Activated T-cell treated with anti-CD3 and anti-CD28 coated beads for 24 hours (primary cell): Measurements from ENCODE around the gene KIF5A.
A peak's percentile ranks its signal among the peaks of the same experiment; 100 is the strongest.
"Not testable (repeated sequence)": the region's sequence is repeated elsewhere in the genome, so short reads cannot be mapped to it uniquely, and the experiment has no call there.

Experiments used
- DNase-seq: peaks from one replicate; pipeline ENCODE4 v3.0.0-alpha.2; 2020; ENCODE audit warnings: low read depth

The KIF5A gene

DNA sequence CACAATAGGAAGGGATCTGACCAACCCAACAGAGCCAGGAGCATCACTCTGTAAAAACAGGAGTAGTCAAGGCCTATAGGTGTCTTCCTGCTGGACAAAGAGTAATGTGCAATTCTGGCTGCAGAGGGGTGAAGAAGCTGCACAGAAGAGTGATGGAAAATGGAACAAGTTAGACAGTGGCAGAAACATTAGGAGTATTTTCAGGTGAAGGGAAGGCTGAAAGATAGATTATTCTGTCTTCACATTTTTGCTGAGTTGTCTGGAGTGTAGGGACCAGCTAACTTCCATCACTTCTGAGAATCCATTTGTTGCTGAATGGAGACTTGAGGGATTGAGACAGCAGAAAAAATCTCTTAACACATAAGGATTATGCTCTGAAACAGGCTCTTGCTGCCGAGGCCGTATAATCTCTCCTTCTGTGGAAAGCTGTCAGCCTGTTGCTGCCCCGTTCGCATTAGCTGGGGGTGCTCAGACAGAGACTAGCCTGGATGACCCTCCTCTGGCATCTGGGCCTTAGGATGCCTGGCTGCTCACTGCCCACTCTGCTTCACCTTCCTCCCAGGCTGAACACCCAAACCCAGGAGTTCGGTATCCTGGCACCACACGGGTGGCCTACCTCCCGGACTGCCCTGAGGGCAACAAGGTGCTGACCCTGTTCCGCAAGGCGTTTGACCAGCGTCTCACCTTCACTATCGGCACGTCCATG is 58.3 kb downstream of the KIF5A start:
- no peak for DNase-seq

DNA sequence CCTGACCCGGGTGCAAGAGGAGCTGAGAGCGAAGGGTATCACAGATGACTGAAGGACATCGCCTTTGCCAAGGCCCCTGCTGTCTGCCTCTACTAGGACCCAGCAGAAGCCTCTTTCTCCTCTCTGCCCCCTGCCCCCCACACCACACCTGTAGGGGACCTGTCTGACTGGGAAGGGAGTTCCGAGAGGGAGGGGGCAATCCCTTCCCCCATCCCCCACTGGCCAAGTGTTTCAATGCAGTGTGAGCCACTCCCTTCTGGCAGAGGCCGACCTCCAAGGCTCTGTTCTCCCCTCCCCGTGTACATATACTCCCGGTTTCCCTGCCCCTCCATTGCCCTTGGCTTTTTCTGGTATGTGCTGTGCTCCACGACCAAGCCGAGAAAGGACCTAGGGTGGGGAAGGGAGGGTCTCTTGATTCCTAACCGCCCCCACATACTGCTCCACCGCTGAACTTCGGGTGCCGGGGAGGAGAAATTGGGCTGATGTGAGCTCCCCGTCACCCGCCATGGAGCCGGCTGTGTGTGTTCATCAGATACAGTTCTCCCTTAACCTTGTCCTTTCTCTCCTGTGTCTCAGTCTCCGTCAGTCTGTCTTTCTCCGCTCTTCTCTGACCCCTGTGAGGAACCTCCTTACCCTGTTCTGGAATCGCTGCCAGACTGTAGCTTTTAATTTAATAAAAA is 59.4 kb downstream of the KIF5A start:
- DNase-seq, result no peak

DNA sequence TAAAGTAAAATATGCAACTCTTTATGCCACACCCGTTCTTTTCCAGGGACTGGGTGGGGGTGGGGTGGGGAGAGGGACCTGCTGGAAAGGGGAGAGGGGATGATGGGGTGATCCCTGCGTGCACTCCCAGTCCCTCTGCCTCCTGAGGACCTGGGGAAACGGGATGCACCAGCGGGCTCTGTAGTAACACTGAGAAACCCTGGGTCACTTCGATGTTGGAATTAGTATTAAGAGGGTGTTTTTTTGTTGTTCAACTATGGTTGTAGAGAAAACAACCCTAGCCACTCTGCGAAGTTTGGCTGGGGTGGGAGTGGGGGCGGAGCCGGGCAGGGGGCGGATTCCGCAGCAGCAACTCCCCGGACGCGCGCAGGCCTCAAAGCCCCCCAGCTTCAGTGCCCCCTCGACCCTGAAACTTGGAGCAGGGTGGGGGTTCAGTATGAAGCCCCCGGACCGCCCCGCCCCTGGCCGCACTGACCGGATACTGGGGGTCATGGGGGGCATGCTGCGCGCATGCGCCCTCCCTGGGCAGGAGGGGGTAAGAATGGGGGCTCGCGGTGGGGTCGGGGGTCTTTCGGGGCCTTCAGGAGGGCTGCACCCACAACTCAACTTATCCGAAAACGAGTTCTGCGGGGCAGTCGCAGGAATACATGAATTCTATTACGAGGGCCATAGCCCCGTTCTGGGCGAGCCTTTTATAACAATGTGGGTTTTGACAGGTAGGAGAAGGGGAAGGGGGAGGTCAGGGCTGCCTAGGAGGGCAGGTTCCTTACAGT is 60.1 kb downstream of the KIF5A start:
- no peak for DNase-seq

DNA sequence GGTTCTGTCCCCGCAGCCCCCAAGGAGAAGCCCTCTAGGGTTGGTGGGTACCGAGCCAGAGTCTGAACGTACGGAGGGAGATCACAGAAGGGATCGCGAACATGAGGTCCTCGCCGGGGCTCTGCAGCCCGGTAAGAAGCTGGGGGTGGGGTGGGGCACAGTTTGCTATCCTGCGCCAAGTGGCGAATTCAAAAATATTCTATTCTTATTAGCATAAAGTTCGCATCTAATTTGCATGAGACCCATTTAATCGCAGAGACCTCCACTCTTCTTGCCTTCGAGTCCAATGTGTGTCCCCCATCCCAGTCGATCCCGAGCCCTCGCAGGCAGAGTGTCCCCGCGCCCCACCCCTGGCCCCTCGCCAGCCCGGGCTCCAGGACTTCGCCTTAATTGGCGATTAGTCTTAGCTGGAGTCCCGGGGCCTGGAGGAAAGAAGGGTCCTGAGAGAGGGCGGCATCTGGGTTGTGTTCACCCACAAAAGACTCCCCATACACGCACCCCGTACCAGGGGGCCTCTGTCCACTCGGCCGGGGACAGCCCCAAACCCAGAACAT is 60.8 kb downstream of the KIF5A start:
- DNase-seq, result no peak

DNA sequence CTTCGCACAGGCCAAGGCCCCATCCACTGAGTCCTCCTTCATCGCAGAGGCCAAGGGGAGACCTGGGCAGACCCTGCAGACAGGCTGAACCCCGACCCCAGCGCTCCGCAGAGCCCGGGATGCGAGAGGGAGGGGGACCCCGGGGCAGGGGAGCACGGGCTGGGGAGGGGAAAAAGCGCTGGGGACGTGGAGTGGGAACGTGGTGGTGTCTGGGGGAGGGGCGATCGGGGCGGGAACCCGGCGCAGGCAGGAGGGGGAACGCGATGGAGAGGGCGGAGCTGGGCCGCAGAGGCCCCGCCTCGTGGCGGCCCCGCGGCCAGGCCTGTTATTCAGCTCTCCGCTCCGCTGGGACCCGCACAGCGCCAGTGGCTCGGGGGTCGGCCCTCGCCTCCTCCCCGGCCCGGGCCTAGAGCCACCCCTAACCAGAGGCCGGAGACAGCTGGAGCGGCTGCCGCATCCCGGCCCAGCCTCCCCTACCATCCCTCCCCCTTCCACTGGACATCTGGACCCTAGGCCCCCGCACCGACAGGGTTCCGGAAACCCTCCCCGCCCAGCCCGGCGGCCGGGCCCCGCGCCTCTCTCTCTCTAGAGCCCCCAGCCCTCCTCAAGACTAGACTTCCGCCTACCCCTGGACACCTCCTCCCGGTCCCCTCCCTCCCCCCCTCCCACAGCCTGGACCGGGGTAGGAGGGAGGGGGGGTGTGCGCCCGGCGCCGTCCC is 61.4 kb downstream of the KIF5A start, which contains the start of gene ARHGEF25:
TSS of gene ARHGEF25 (plus strand) at position 328 of the 719 bp plus-strand sequence. CDS start 460 bp downstream, outside the sequence.
- peak; percentile 30 for DNase-seq

DNA sequence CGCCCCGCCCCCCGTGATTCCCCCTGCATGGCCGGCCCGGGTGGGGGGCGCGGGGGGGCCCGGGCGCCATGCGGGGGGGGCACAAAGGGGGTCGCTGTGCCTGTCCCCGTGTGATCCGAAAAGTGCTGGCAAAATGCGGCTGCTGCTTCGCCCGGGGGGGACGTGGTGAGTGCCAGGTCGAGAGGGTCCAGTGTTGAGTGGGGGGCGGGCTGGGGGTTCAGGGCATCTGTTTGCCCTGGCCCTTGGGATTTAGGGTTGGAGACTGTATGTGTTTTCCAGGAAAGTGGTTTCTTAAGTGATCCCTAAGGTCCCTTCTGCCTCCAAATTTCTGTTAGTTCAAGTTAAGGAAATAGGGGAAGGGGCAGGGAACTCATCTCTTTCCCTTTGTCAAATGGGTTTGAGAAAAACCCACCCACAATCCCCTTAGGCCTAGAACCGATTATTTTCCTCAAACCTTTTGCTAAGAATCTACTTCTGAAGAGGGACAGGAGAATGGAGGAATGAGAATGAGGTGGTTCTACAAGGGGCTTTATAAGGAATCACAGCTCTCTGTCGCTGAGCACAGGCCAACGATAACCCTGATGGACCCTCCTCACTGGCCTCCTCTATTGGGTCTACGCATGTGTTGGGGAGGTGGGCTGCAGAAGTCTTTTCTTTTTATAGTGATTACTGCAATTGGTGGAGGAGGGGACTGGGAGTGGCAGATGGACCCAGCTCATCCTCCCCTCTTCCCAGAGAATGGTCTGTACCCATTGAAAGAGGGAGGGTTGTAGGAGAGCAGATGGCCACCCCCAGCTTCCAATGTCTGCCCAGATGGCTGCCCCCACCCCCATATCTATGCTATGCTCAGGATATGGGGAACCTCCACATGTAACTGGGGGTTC is 62.2 kb downstream of the KIF5A start:
- no peak for DNase-seq

DNA sequence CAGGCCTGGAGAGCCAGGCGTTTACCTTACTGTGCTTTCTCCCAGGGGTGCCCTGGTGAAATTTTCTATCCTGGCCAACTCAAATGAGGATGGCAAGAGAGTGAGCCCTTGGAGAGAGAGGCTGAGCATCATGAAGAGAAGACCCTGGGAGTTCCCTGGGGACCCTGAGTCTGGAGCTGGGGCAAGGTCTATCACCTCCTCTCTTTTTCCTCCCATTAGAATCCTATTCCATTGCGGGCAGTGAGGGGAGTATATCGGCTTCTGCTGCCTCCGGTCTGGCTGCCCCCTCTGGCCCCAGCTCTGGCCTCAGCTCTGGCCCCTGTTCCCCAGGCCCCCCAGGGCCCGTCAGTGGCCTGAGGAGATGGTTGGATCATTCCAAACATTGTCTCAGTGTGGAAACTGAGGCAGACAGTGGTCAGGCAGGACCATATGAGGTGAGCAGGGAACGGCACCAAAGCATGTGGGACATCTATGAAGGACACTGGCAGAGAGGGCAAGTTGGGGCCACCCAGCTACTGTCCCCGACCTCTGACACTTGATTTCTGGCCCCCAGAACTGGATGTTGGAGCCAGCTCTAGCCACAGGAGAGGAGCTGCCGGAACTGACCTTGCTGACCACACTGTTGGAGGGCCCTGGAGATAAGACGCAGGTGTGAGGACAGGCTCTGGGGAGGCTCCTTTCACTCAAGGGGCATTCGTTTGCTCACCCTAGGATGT is 63.0 kb downstream of the KIF5A start:
- DNase-seq, result no peak

DNA sequence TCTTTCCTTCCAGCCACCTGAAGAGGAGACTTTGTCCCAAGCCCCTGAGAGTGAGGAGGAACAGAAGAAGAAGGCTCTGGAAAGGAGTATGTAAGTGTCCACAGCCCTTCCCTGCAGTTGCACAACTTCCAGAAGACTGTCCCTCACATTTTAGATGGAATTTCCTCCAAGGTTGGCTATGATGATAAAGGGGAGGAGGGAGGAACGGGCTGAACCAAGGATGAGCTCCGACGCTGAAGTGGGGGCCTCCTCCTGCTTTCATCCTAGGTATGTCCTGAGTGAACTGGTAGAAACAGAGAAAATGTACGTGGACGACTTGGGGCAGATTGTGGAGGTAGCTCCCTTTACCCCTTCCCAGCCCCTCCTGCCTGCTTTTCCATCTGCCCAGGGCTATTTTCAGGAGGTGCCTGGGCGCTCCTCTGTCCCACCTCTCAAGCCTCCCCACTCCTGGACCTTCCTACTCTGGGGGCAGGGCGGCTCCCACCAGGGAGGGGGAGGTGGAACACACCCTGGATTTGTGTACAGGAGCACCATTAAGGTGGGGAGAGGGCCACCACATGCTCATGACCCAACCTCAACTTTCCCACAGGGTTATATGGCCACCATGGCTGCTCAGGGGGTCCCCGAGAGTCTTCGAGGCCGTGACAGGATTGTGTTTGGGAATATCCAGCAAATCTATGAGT is 63.7 kb downstream of the KIF5A start:
- DNase-seq, result no peak

DNA sequence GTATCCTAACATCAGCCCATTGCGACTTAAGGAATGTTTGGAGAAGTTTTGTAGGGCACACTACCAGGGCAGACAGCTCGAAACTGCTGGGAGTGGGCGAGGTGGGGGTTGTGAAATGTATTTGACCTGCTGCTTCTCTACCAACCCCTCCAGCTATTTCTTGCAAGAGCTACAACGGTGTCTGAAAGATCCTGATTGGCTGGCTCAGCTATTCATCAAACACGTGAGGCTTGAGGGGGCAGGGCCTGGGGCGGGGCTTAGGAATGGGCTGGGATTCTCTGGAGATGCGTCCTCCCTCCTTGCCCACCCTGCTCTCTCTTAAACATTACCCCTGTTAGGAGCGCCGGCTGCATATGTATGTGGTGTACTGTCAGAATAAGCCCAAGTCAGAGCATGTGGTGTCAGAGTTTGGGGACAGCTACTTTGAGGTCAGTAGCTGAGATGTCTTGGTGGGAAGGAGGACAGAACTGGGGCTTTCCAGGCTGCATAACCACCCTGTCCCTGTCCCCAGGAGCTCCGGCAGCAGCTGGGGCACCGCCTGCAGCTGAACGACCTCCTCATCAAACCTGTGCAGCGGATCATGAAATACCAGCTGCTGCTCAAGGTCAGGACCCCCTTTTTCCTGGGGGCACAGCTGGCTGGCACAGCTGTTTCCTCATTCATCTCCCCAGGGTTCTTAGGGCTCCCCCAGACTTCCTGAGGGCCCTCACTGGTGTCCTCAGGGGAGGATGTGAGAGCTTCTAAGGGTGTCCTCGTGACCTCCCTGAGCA is 64.5 kb downstream of the KIF5A start:
- no peak for DNase-seq

DNA sequence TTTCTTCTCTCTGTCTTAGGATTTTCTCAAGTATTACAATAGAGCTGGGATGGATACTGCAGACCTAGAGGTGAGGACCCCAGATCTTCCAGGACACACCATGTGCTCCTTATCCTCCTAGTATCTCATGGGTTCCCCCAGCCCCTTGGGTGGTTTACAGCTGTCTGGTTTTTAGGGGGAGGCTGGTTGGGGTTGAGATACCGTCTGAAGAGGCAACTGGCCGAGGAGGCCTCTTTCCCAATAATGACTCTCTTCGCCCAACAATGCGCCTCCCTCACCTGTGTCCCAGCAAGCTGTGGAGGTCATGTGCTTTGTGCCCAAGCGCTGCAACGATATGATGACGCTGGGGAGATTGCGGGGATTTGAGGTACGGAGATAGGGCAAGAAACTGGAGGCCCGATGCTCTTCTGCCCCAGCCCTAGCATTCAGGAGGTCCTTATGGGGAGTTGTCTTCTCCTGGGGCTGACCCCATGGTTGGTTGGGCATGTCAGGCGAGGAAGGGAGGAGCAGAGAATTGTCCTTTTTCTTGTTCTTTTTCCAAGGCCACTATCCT is 65.2 kb downstream of the KIF5A start:
- DNase-seq, result no peak

DNA sequence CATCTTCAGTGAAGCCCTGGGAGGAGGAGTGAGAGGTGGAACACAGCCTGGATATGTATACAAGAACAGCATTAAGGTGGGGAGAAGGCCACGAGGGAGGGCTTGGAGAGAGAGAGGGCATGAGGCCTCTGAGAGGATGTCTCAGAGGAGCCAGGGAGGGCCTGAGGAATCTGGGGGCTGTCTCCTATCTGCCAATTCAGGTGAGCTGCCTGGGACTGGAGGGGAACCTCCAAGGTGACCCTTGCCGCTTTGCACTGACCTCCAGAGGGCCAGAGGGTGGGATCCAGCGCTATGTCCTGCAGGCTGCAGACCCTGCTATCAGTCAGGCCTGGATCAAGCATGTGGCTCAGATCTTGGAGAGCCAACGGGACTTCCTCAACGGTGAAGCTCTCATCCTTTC is 65.8 kb downstream of the KIF5A start:
- DNase-seq, result no peak

DNA sequence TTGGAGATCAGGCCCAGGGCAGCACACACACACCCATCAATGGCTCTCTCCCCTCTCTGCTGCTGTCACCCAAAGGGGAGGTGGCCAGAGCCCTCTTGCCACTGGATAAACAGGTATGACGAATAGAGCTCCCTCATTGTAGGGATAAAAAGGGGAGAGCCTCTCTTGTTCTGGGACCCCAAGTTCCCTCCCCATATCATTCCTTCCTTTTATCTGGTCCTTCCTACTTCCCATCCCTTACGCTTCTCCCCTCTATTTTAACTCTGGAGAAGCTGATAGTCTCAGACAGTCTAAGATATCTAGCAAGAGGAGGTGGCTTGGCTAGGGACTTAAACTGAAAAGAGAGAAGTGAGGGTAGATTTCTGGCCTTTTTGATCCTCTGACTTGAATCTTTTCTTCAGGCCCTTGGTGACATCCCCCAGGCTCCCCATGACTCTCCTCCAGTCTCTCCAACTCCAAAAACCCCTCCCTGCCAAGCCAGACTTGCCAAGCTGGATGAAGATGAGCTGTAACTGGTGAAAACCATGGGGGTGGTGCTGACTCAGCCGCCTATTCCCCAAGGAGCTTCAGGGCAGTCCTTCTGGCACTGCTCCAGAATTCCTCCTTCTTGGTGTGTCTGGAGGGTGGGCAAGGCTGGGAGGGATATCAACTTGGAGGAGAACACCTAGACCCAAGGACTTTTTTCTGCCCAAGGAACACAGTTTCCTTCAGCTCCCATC is 66.7 kb downstream of the KIF5A start:
- DNase-seq, result no peak

DNA sequence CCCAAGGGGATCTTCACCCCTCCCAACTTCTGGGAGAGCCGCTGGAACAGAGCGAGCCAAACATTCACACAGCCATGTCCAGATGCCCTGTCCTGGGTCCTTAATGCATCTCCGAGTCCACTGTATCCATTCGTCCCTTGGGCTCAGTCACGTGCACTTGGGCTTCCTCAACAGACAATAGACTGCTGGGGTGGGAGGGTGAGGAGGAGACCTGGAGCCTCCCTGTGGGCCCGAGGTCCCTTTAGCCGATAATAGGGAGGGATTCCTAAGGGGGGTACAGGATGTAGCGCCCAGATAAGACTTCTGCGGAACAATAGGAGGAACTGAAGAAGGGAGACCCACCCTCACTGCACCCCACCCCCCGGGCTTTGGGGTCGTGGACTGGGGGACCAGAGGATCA is 68.1 kb downstream of the KIF5A start:
- DNase-seq, result no peak

DNA sequence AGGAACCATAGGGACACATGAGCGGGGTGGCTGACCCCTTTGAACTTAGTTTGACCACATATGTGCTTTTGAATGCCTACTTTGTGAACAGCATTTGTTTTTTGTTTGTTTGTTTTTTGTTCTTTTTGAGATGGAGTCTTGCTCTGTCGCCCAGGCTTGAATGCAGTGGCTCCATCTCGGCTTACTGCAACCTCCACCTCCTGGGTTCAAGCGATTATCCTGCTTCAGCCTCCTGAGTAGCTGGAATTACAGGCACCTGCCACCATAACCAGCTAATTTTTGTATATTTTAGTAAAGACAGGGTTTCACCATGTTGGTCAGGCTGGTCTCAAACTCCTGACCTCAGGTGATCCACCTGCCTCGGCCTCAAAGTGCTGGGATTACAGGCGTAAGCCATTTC is 68.6 kb downstream of the KIF5A start:
- DNase-seq, result not testable (repeated sequence)

DNA sequence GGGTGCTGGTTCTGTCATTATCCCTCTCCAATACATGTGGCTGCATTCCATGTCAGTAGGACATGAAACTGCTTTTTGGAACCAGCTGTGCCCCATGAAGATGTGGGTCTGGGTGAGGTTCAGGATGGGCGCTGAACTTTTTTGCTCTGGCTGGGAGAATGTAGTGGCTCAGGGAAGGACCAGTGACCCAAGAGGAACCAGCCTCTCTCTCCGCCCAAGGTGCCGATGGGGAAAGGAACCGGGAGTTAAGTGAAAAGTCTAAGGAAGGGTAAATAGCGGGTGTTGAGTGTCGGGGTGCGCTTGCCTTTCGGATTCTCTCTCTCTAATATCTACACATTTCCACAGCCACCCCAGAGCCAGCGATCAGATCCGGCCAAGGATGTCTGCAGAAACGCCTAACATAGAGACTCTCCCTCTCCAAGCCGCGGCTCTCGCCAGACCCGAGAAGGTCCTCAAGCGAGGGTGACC is 69.2 kb downstream of the KIF5A start:
- DNase-seq, result no peak

DNA sequence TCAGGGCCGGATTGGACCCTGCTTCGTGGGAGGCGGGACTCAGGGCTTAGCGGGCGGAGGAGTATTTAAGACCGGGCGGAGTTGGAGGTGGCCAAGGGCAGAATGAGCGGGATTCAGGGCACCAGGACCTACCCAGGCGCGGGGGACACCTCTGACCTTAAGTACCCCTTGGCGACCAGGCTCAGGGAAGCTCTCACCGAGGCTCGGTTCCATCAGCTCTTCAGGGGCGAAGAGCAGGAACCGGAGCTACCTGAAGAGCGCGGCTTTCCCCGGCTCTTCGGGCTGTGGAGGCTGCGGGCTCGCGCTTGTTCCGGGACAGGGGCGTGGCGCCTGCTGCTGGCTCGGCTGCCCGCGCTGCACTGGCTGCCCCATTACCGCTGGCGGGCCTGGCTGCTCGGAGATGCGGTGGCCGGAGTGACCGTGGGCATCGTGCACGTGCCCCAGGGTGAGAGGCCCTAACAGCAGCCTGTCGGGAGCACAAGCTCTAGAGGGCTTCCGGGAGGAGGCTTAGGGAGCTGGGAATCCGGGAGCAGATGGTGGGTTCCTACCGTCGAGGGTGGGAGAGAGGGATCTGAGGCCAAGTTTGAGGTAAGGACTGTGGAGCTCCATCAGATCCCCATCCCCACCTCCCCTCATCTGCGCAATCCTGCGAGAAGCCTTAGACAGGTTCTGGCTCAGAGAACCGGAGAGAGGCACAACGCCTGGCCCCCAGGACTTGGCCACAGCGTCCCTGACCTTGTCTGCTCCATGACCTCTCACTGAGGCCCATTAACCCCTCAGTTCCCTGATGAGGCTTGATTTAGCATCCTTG is 69.8 kb downstream of the KIF5A start:
- DNase-seq, result no peak
